H9 (cell line): ENCODE measurements around the gene MRC2. TPM values are rescaled to one million over a fixed set of nuclear protein-coding genes. Genes with fewer than 3 reads are reported as not detected.
A peak's percentile ranks its signal among the peaks of the same experiment; 100 is the strongest.

Experiments used
- DNase-seq: peaks from one replicate; pipeline ENCODE4 v3.0.0-alpha.2; 2017
- H2AFZ ChIP-seq: one replicate; pipeline ENCODE4 v1.6.1; 2013; ENCODE audit warnings: mild to moderate bottlenecking, low read length, control low read depth, moderate library complexity
- H2AK5ac ChIP-seq: 2 replicates; pipeline ENCODE4 v1.6.1; 2013; ENCODE audit warnings: low read length, control low read depth, mixed read lengths; ENCODE audit not compliant: insufficient read length
- H2BK120ac ChIP-seq: one replicate; pipeline ENCODE4 v1.6.1; 2013; ENCODE audit warnings: low read depth, mild to moderate bottlenecking, low read length, control low read depth, inconsistent platforms; ENCODE audit not compliant: poor library complexity, severe bottlenecking
- H2BK12ac ChIP-seq: 2 replicates; pipeline ENCODE4 v1.6.1; 2013; ENCODE audit warnings: low read length, control low read depth, mixed read lengths, low read depth; ENCODE audit not compliant: insufficient read length
- H2BK15ac ChIP-seq: 2 replicates; pipeline ENCODE4 v1.6.1; 2013; ENCODE audit warnings: low read depth, low read length, control low read depth
- H2BK20ac ChIP-seq: one replicate; pipeline ENCODE4 v1.6.1; 2013; ENCODE audit warnings: low read depth, mild to moderate bottlenecking, low read length, control low read depth, inconsistent platforms; ENCODE audit not compliant: poor library complexity, severe bottlenecking
- H2BK5ac ChIP-seq: 2 replicates; pipeline ENCODE4 v1.6.1; 2013; ENCODE audit warnings: low read length, control low read depth, mixed read lengths; ENCODE audit not compliant: insufficient read length
- H3K14ac ChIP-seq: 2 replicates; pipeline ENCODE4 v1.6.1; 2013; ENCODE audit warnings: low read length, control low read depth; ENCODE audit not compliant: insufficient read depth
- H3K18ac ChIP-seq: 2 replicates; pipeline ENCODE4 v1.6.1; 2013; ENCODE audit warnings: low read depth, mild to moderate bottlenecking, mixed read lengths, low read length, control low read depth; ENCODE audit not compliant: insufficient read length
- H3K23ac ChIP-seq: 2 replicates; pipeline ENCODE4 v1.6.1; 2013; ENCODE audit warnings: low read length, control low read depth, mixed read lengths, low read depth; ENCODE audit not compliant: insufficient read length
- H3K23me2 ChIP-seq: 2 replicates; pipeline ENCODE4 v1.6.1; 2013; ENCODE audit warnings: low read depth, mild to moderate bottlenecking, mixed read lengths, low read length, control low read depth; ENCODE audit not compliant: insufficient read length, poor library complexity, severe bottlenecking
- H3K27ac ChIP-seq: 2 replicates; pipeline ENCODE4 v1.5.1; 2013; ENCODE audit warnings: low read length, control low read depth, mixed read lengths, low read depth; ENCODE audit not compliant: insufficient read length
- H3K27me3 ChIP-seq: 2 replicates; pipeline ENCODE4 v1.6.1; 2013; ENCODE audit warnings: low read length, control low read depth, inconsistent platforms; ENCODE audit not compliant: insufficient read depth
- H3K4ac ChIP-seq: 2 replicates; pipeline ENCODE4 v1.6.1; 2013; ENCODE audit warnings: low read depth, mild to moderate bottlenecking, control low read depth, inconsistent platforms, low read length, moderate library complexity
- H3K4me1 ChIP-seq: 2 replicates; pipeline ENCODE4 v1.6.1; 2013; ENCODE audit warnings: low read length, control low read depth, inconsistent platforms; ENCODE audit not compliant: insufficient read depth
- H3K4me2 ChIP-seq: 2 replicates; pipeline ENCODE4 v1.6.1; 2013; ENCODE audit warnings: low read length, control low read depth, mixed read lengths; ENCODE audit not compliant: insufficient read length, insufficient read depth
- H3K56ac ChIP-seq: 2 replicates; pipeline ENCODE4 v1.6.1; 2013; ENCODE audit warnings: low read depth, mild to moderate bottlenecking, mixed read lengths, low read length, control low read depth; ENCODE audit not compliant: insufficient read length
- H3K79me1 ChIP-seq: 2 replicates; pipeline ENCODE4 v1.6.1; 2013; ENCODE audit warnings: low read depth, mild to moderate bottlenecking, moderate library complexity, low read length, control low read depth, inconsistent platforms; ENCODE audit not compliant: insufficient read depth, poor library complexity, severe bottlenecking
- H3K79me2 ChIP-seq: 2 replicates; pipeline ENCODE4 v1.6.1; 2013; ENCODE audit warnings: low read length, control low read depth, inconsistent platforms; ENCODE audit not compliant: insufficient read depth
- H3K9ac ChIP-seq: 2 replicates; pipeline ENCODE4 v1.6.1; 2013; ENCODE audit warnings: low read length, control low read depth, mixed read lengths; ENCODE audit not compliant: insufficient read length; ENCODE audit errors: extremely low read depth
- H3K9me3 ChIP-seq: one replicate; pipeline ENCODE4 v1.6.1; 2013; ENCODE audit warnings: low read depth, low read length, inconsistent platforms; ENCODE audit not compliant: control insufficient read depth
- H3T11ph ChIP-seq: one replicate; pipeline ENCODE4 v1.6.1; 2013; ENCODE audit warnings: mild to moderate bottlenecking, low read length, control low read depth, inconsistent platforms
- H4K20me1 ChIP-seq: one replicate; pipeline ENCODE4 v1.6.1; 2013; ENCODE audit not compliant: control insufficient read depth, insufficient read length, insufficient read depth
- H4K5ac ChIP-seq: 2 replicates; pipeline ENCODE4 v1.6.1; 2013; ENCODE audit warnings: low read depth, mild to moderate bottlenecking, mixed read lengths, low read length, control low read depth; ENCODE audit not compliant: insufficient read length
- H4K8ac ChIP-seq: replicated peaks from 2 replicates; pipeline ENCODE4 v1.6.1; 2013; ENCODE audit warnings: low read length, control low read depth, mixed read lengths, low read depth; ENCODE audit not compliant: insufficient read length
- H4K91ac ChIP-seq: 2 replicates; pipeline ENCODE4 v1.6.1; 2013; ENCODE audit warnings: low read depth, mild to moderate bottlenecking, moderate library complexity, mixed read lengths, low read length, control low read depth; ENCODE audit not compliant: insufficient read length
- H3K27ac Mint-ChIP-seq, 3 experiments: 2 replicates in 2 of 3; 3 replicates in 1 of 3; pipeline ENCODE4 v1.8.0; 2020 to 2021; ENCODE audit warnings: mixed read lengths in 3 of 3, mild to moderate bottlenecking in 1 of 3, moderate library complexity in 1 of 3
- H3K27me3 Mint-ChIP-seq: 2 replicates; pipeline ENCODE4 v1.8.0; 2021; ENCODE audit warnings: low read depth, mild to moderate bottlenecking, moderate library complexity, mixed read lengths
- H3K36me3 Mint-ChIP-seq, 3 experiments: 2 replicates in 2 of 3; 3 replicates in 1 of 3; pipeline ENCODE4 v1.8.0; 2020 to 2021; ENCODE audit warnings: low read depth in 3 of 3, mixed read lengths in 3 of 3; ENCODE audit not compliant: insufficient read depth in 1 of 3
- H3K4me1 Mint-ChIP-seq, 2 experiments: 2 replicates each; pipeline ENCODE4 v1.8.0; 2020; ENCODE audit warnings: mixed read lengths in 2 of 2
- H3K4me3 Mint-ChIP-seq, 2 experiments: 2 replicates in 1 of 2; 3 replicates in 1 of 2; pipeline ENCODE4 v1.8.0; 2020 to 2021; ENCODE audit warnings: mild to moderate bottlenecking in 2 of 2, mixed read lengths in 2 of 2, moderate library complexity in 1 of 2
- H3K9me3 Mint-ChIP-seq, 2 experiments: 2 replicates in 1 of 2; 3 replicates in 1 of 2; pipeline ENCODE4 v1.8.0; 2020; ENCODE audit warnings: mild to moderate bottlenecking in 2 of 2, mixed read lengths in 2 of 2, moderate library complexity in 1 of 2
- CTCF ChIP-seq: fragments of 200-600 bp; sonication (generic); conservative IDR thresholded peaks from 3 replicates; pipeline ENCODE4 v1.8.0; 2021; ENCODE audit warnings: antibody characterized with exemption, mild to moderate bottlenecking
- WGBS: extraction: QIAGEN DNeasy Blood & Tissue Kit; methylation state at CpG from one replicate; pipeline ENCODE4 v1.1.7; 2013; ENCODE audit warnings: missing lambda C conversion rate, low lambda C conversion rate, mixed read lengths; ENCODE audit not compliant: insufficient read length; ENCODE audit errors: extremely low coverage; 5-methylcytosine and 5-hydroxymethylcytosine counted together
- total RNA-seq: library from RNA; stranded (reverse); gene quantifications from 2 replicates; pipeline ENCODE4 v1.2.1, GENCODE V29; 2021

The MRC2 gene
- total RNA-seq, 1 experiment from 2014 or later: 18.7 TPM

- no peak overlapping the region for H4K91ac ChIP-seq
- no peak overlapping the region for H3T11ph ChIP-seq
- H4K8ac ChIP-seq: no peak overlapping the region
- no peak overlapping the region for H2AFZ ChIP-seq
- no peak overlapping the region for H3K4ac ChIP-seq
- no peaks in the 10 kb centered on the region for H3K9me3 ChIP-seq
- H2BK120ac ChIP-seq: no peak overlapping the region
- Mint-ChIP-seq H3K4me1 (peaks cover 27 to 32% of the 10 kb centered on the region in 2 experiments), H3K9me3 (peaks cover 10 to 14% of the 10 kb centered on the region in 2 experiments), H3K4me3 (peak overlapping the region; percentile 72 to 83), H3K27me3 (peaks cover 40% of the 10 kb centered on the region), H3K36me3 (peaks cover 5 to 14% (median 12%) of the 10 kb centered on the region in 3 experiments), H3K27ac (no peak overlapping the region; a peak in 1 of 7 replicates)
- H2AK5ac ChIP-seq: no peak overlapping the region
- no peak overlapping the region for H2BK20ac ChIP-seq
- no peak overlapping the region for H3K18ac ChIP-seq
- H3K14ac ChIP-seq: peak overlapping the region; percentile 71; the same call in 1 of the 2 replicates
- H3K23me2 ChIP-seq: peaks cover 17% of the 10 kb centered on the region
- H3K4me1 ChIP-seq: peaks cover 5% of the 10 kb centered on the region
- no peaks in the 10 kb centered on the region for H4K20me1 ChIP-seq
- H3K79me1 ChIP-seq: no peaks in the 10 kb centered on the region
- TF ChIP-seq CTCF: peak; percentile 94
- no peak overlapping the region for H3K56ac ChIP-seq
- H2BK15ac ChIP-seq: no peak overlapping the region
- peak overlapping the region; percentile 53 for H3K4me2 ChIP-seq
- DNase-seq: peak; percentile 92
- H3K27me3 ChIP-seq: no peaks in the 10 kb centered on the region; the same call in 1 of the 2 replicates
- no peak overlapping the region for H2BK12ac ChIP-seq
- no peak overlapping the region for H3K23ac ChIP-seq
- H3K9ac ChIP-seq: no peak overlapping the region
- no peak overlapping the region for H2BK5ac ChIP-seq
- H3K79me2 ChIP-seq: no peaks in the 10 kb centered on the region
- WGBS: no CpG with 5 or more reads among the region's 80 CpGs
- no peak overlapping the region for H4K5ac ChIP-seq
- no peak overlapping the region for H3K27ac ChIP-seq
Measured at GRCh38 chr17:62703776-62704380, 76.4 kb downstream of the MRC2 start.
